WTC11 (cell line): Measurements from ENCODE around the gene UMOD. TPM values are rescaled to one million over a fixed set of nuclear protein-coding genes. Genes with fewer than 3 reads are reported as not detected.

Experiments used
- ATAC-seq: fragments of 200-7000 bp; cut with Tn5 transposase; 2 replicates; pipeline ENCODE4 v1.10.0; 2021; ENCODE audit warnings: mild to moderate bottlenecking, moderate library complexity
- CTCF ChIA-PET: fragments of 300-600 bp; sonication (Branson Sonifier 250); formaldehyde crosslinking; loops from one replicate; lab custom pipeline; 2021; ENCODE audit warnings: antibody characterized with exemption; lab: Charles Lee
- POLR2A ChIA-PET: fragments of 350-600 bp; sonication (Branson Sonifier 250); formaldehyde crosslinking; loops from one replicate; lab custom pipeline; 2021; ENCODE audit warnings: antibody characterized with exemption; lab: Charles Lee
- DNase-seq: peaks from one replicate; pipeline ENCODE4 v3.0.0; 2021; ENCODE audit warnings: low spot score
- H3K27ac Mint-ChIP-seq: 2 replicates; pipeline ENCODE4 v1.8.0; 2021; ENCODE audit warnings: mixed read lengths
- H3K27me3 Mint-ChIP-seq: 2 replicates; pipeline ENCODE4 v1.8.0; 2021; ENCODE audit warnings: low read depth, mild to moderate bottlenecking, moderate library complexity, mixed read lengths
- H3K36me3 Mint-ChIP-seq: 2 replicates; pipeline ENCODE4 v1.8.0; 2021; ENCODE audit warnings: mixed read lengths
- H3K4me1 Mint-ChIP-seq: 2 replicates; pipeline ENCODE4 v1.8.0; 2022; ENCODE audit warnings: mixed read lengths
- H3K4me3 Mint-ChIP-seq: 2 replicates; pipeline ENCODE4 v1.8.0; 2021; ENCODE audit warnings: mild to moderate bottlenecking, moderate library complexity, mixed read lengths
- H3K9me3 Mint-ChIP-seq: 2 replicates; pipeline ENCODE4 v1.8.0; 2021; ENCODE audit warnings: mixed read lengths
- ATF3 ChIP-seq: sonication (generic); formaldehyde crosslinking; conservative IDR thresholded peaks from 2 replicates; pipeline ENCODE4 v1.8.1; 2022; ENCODE audit warnings: mild to moderate bottlenecking, missing genetic modification reagents
- ELF4 ChIP-seq: sonication (generic); formaldehyde crosslinking; IDR thresholded peaks from 2 replicates; pipeline ENCODE4 v1.8.1; 2022; ENCODE audit warnings: low read depth, mild to moderate bottlenecking, moderate library complexity, missing genetic modification reagents
- ETV6 ChIP-seq: sonication (generic); formaldehyde crosslinking; IDR thresholded peaks from 2 replicates; pipeline ENCODE4 v1.8.1; 2022; ENCODE audit warnings: mild to moderate bottlenecking, missing genetic modification reagents
- FOXP1 ChIP-seq: sonication (generic); formaldehyde crosslinking; IDR thresholded peaks from 2 replicates; pipeline ENCODE4 v1.8.0; 2022; ENCODE audit warnings: missing genetic modification reagents, mild to moderate bottlenecking, moderate library complexity, borderline replicate concordance
- GABPB1 ChIP-seq: sonication (generic); formaldehyde crosslinking; IDR thresholded peaks from 2 replicates; pipeline ENCODE4 v1.8.1; 2023; ENCODE audit warnings: mild to moderate bottlenecking, missing genetic modification reagents
- HMGA2 ChIP-seq: fragments of 250-450 bp; sonication (Bioruptor Pico); IDR thresholded peaks from 2 replicates; pipeline ENCODE4 v1.4.0; 2021; ENCODE audit warnings: mild to moderate bottlenecking, moderate library complexity
- IRF1 ChIP-seq: sonication (generic); formaldehyde crosslinking; IDR thresholded peaks from 2 replicates; pipeline ENCODE4 v1.8.0; 2023; ENCODE audit warnings: missing genetic modification reagents
- JUN ChIP-seq: sonication (generic); formaldehyde crosslinking; IDR thresholded peaks from 2 replicates; pipeline ENCODE4 v1.8.0; 2023; ENCODE audit warnings: mild to moderate bottlenecking, missing genetic modification reagents
- NFATC4 ChIP-seq: fragments of 250-450 bp; sonication (Bioruptor Pico); IDR thresholded peaks from 2 replicates; pipeline ENCODE4 v1.9.0; 2021; ENCODE audit warnings: mild to moderate bottlenecking
- NFYB ChIP-seq: sonication (generic); formaldehyde crosslinking; conservative IDR thresholded peaks from 2 replicates; pipeline ENCODE4 v1.8.0; 2022; ENCODE audit warnings: low read depth, missing genetic modification reagents
- NR1H2 ChIP-seq: sonication (generic); formaldehyde crosslinking; IDR thresholded peaks from 2 replicates; pipeline ENCODE4 v1.9.0; 2021; ENCODE audit warnings: mild to moderate bottlenecking, moderate library complexity, missing genetic modification reagents
- SP1 ChIP-seq: sonication (generic); formaldehyde crosslinking; conservative IDR thresholded peaks from 2 replicates; pipeline ENCODE4 v1.8.1; 2022; ENCODE audit warnings: missing genetic modification reagents
- TEAD1 ChIP-seq: sonication (generic); formaldehyde crosslinking; IDR thresholded peaks from 2 replicates; pipeline ENCODE4 v1.8.0; 2022; ENCODE audit warnings: mild to moderate bottlenecking, missing genetic modification reagents
- TP53 ChIP-seq: sonication (generic); formaldehyde crosslinking; IDR thresholded peaks from 2 replicates; pipeline ENCODE4 v1.8.1; 2023; ENCODE audit warnings: mild to moderate bottlenecking, missing genetic modification reagents
- USF2 ChIP-seq: sonication (generic); formaldehyde crosslinking; IDR thresholded peaks from 2 replicates; pipeline ENCODE4 v1.8.1; 2023; ENCODE audit warnings: mild to moderate bottlenecking, missing genetic modification reagents, moderate library complexity
- ZBTB21 ChIP-seq: sonication (generic); formaldehyde crosslinking; IDR thresholded peaks from 2 replicates; pipeline ENCODE4 v1.8.1; 2023; ENCODE audit warnings: mild to moderate bottlenecking, missing genetic modification reagents, borderline replicate concordance
- ZNF263 ChIP-seq: sonication (generic); formaldehyde crosslinking; IDR thresholded peaks from 2 replicates; pipeline ENCODE4 v1.8.1; 2022; ENCODE audit warnings: low read depth, mild to moderate bottlenecking, moderate library complexity, missing genetic modification reagents
- ZNF512 ChIP-seq: sonication (generic); formaldehyde crosslinking; IDR thresholded peaks from 2 replicates; pipeline ENCODE4 v1.8.1; 2022; ENCODE audit warnings: missing genetic modification reagents, borderline replicate concordance
- ZNF671 ChIP-seq: fragments of 250-450 bp; sonication (Bioruptor Pico); IDR thresholded peaks from 2 replicates; pipeline ENCODE4 v1.8.0; 2021; ENCODE audit warnings: mild to moderate bottlenecking
- total RNA-seq: library from RNA; stranded (reverse); gene quantifications from 3 replicates; pipeline ENCODE4 v1.2.3, GENCODE V29; 2021
- TF ChIP-seq, protein P1 (sequence below): sonication (generic); formaldehyde crosslinking; IDR thresholded peaks from 2 replicates; pipeline ENCODE4 v1.8.0; 2022; ENCODE audit warnings: mild to moderate bottlenecking, missing genetic modification reagents
- TF ChIP-seq, protein P2 (sequence below): sonication (generic); formaldehyde crosslinking; IDR thresholded peaks from 2 replicates; pipeline ENCODE4 v1.8.0; 2023; ENCODE audit warnings: missing genetic modification reagents, mild to moderate bottlenecking, borderline replicate concordance
- TF ChIP-seq, protein P3 (sequence below): sonication (generic); formaldehyde crosslinking; conservative IDR thresholded peaks from 2 replicates; pipeline ENCODE4 v1.8.1; 2023; ENCODE audit warnings: mild to moderate bottlenecking, low read depth, missing genetic modification reagents, moderate library complexity
- TF ChIP-seq, protein P4 (sequence below): sonication (generic); formaldehyde crosslinking; IDR thresholded peaks from 2 replicates; pipeline ENCODE4 v1.8.1; 2022; ENCODE audit warnings: low read depth, missing genetic modification reagents, borderline replicate concordance

Gene UMOD
- total RNA-seq, 1 experiment from 2014 or later: not detected

GRCh38 chr16:20307240-20307671 lies 45.3 kb downstream of the UMOD start:
- H3K9me3 Mint-ChIP-seq: peaks cover 8% of the 10 kb centered on the region
- POLR2A ChIA-PET: no interaction called here
- TF ChIP-seq FOXP1 (CRISPR knock-in tag) (no peak), NFYB (no peak), ZNF263 (CRISPR knock-in tag) (no peak), USF2 (CRISPR knock-in tag) (no peak), SP1 (no peak), GABPB1 (CRISPR knock-in tag) (no peak), ZBTB21 (no peak), ELF4 (CRISPR knock-in tag) (no peak), NFATC4 (CRISPR knock-in tag) (no peak), IRF1 (CRISPR knock-in tag) (no peak), ZNF671 (CRISPR knock-in tag) (no peak), ETV6 (CRISPR knock-in tag) (no peak)
- TF ChIP-seq, protein P1, sequence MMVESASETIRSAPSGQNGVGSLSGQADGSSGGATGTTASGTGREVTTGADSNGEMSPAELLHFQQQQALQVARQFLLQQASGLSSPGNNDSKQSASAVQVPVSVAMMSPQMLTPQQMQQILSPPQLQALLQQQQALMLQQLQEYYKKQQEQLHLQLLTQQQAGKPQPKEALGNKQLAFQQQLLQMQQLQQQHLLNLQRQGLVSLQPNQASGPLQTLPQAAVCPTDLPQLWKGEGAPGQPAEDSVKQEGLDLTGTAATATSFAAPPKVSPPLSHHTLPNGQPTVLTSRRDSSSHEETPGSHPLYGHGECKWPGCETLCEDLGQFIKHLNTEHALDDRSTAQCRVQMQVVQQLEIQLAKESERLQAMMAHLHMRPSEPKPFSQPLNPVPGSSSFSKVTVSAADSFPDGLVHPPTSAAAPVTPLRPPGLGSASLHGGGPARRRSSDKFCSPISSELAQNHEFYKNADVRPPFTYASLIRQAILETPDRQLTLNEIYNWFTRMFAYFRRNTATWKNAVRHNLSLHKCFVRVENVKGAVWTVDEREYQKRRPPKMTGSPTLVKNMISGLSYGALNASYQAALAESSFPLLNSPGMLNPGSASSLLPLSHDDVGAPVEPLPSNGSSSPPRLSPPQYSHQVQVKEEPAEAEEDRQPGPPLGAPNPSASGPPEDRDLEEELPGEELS (CRISPR knock-in tag): no peak
- TF ChIP-seq, protein P2, sequence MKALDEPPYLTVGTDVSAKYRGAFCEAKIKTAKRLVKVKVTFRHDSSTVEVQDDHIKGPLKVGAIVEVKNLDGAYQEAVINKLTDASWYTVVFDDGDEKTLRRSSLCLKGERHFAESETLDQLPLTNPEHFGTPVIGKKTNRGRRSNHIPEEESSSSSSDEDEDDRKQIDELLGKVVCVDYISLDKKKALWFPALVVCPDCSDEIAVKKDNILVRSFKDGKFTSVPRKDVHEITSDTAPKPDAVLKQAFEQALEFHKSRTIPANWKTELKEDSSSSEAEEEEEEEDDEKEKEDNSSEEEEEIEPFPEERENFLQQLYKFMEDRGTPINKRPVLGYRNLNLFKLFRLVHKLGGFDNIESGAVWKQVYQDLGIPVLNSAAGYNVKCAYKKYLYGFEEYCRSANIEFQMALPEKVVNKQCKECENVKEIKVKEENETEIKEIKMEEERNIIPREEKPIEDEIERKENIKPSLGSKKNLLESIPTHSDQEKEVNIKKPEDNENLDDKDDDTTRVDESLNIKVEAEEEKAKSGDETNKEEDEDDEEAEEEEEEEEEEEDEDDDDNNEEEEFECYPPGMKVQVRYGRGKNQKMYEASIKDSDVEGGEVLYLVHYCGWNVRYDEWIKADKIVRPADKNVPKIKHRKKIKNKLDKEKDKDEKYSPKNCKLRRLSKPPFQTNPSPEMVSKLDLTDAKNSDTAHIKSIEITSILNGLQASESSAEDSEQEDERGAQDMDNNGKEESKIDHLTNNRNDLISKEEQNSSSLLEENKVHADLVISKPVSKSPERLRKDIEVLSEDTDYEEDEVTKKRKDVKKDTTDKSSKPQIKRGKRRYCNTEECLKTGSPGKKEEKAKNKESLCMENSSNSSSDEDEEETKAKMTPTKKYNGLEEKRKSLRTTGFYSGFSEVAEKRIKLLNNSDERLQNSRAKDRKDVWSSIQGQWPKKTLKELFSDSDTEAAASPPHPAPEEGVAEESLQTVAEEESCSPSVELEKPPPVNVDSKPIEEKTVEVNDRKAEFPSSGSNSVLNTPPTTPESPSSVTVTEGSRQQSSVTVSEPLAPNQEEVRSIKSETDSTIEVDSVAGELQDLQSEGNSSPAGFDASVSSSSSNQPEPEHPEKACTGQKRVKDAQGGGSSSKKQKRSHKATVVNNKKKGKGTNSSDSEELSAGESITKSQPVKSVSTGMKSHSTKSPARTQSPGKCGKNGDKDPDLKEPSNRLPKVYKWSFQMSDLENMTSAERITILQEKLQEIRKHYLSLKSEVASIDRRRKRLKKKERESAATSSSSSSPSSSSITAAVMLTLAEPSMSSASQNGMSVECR (CRISPR knock-in tag): no peak
- TF ChIP-seq, protein P3, sequence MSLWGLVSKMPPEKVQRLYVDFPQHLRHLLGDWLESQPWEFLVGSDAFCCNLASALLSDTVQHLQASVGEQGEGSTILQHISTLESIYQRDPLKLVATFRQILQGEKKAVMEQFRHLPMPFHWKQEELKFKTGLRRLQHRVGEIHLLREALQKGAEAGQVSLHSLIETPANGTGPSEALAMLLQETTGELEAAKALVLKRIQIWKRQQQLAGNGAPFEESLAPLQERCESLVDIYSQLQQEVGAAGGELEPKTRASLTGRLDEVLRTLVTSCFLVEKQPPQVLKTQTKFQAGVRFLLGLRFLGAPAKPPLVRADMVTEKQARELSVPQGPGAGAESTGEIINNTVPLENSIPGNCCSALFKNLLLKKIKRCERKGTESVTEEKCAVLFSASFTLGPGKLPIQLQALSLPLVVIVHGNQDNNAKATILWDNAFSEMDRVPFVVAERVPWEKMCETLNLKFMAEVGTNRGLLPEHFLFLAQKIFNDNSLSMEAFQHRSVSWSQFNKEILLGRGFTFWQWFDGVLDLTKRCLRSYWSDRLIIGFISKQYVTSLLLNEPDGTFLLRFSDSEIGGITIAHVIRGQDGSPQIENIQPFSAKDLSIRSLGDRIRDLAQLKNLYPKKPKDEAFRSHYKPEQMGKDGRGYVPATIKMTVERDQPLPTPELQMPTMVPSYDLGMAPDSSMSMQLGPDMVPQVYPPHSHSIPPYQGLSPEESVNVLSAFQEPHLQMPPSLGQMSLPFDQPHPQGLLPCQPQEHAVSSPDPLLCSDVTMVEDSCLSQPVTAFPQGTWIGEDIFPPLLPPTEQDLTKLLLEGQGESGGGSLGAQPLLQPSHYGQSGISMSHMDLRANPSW (CRISPR knock-in tag): no peak
- H3K27me3 Mint-ChIP-seq: no peaks in the 10 kb centered on the region
- ATAC-seq (no peak), DNase-seq (no peak)
- no peak overlapping the region for H3K4me3 Mint-ChIP-seq
- H3K27ac Mint-ChIP-seq: no peak overlapping the region
- CTCF ChIA-PET: interaction anchor here (1.7 to 2.3 kb wide), 2 partner anchors 79 to 400 kb away, joined by 5 to 6 read pairs; no protein-coding TSS in a partner anchor
- H3K36me3 Mint-ChIP-seq: no peaks in the 10 kb centered on the region
- H3K4me1 Mint-ChIP-seq: no peaks in the 10 kb centered on the region

DNA sequence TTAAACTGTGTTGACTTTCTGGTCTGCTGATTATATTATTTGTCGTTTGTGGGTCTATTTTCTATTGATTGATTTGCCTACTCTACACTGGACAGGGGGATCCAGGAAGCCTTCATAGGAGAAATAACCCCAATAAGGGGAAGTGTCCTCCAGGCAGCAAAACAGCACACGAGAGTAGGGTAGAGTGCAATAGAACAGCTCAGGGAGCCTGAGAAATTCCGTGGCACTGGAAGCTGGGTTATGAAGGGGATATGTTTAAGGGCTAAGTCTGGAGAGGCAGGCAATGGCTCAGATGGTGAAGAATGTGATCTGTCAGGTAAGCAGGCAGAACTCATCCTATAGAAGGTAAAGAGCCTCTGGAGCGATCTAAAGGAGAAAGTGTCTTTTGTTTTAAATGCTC lies 46.1 kb downstream of the UMOD start:
- H3K9me3 Mint-ChIP-seq: peaks cover 2% of the 10 kb centered on the region; the same call in 1 of the 2 replicates
- H3K36me3 Mint-ChIP-seq: no peaks in the 10 kb centered on the region
- H3K27ac Mint-ChIP-seq: no peak overlapping the region
- no peak for DNase-seq
- H3K4me3 Mint-ChIP-seq: no peak overlapping the region
- H3K4me1 Mint-ChIP-seq: no peaks in the 10 kb centered on the region
- no peaks in the 10 kb centered on the region for H3K27me3 Mint-ChIP-seq
- ChIA-PET POLR2A (no interaction called here), CTCF (interaction anchor here (1.7 to 2.3 kb wide), 2 partner anchors 79 to 399 kb away, joined by 5 to 6 read pairs; no protein-coding TSS in a partner anchor)
- ATAC-seq: no peak
- no peak for TF ChIP-seq ZNF512 (CRISPR knock-in tag)
- TF ChIP-seq ATF3 (CRISPR knock-in tag): no peak
- TF ChIP-seq TP53: no peak
- no peak for TF ChIP-seq HMGA2
- TF ChIP-seq NR1H2 (CRISPR knock-in tag): no peak
- TF ChIP-seq JUN (CRISPR knock-in tag): no peak
- TF ChIP-seq TEAD1 (CRISPR knock-in tag): no peak
- TF ChIP-seq, protein P4, sequence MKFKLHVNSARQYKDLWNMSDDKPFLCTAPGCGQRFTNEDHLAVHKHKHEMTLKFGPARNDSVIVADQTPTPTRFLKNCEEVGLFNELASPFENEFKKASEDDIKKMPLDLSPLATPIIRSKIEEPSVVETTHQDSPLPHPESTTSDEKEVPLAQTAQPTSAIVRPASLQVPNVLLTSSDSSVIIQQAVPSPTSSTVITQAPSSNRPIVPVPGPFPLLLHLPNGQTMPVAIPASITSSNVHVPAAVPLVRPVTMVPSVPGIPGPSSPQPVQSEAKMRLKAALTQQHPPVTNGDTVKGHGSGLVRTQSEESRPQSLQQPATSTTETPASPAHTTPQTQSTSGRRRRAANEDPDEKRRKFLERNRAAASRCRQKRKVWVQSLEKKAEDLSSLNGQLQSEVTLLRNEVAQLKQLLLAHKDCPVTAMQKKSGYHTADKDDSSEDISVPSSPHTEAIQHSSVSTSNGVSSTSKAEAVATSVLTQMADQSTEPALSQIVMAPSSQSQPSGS (CRISPR knock-in tag): no peak
